Lower leg skin (tissue), 3 donors: Measurements from ENCODE around the gene LAYN.

Experiments
- POLR2A ChIP-seq, 2 donors: fragments of 450-650 bp; IDR thresholded peaks; one replicate each; pipeline ENCODE4 v1.6.1; 2016 to 2017; ENCODE audit warnings: antibody characterized with exemption in 2 of 2, mild to moderate bottlenecking in 1 of 2, moderate library complexity in 1 of 2
- TF ChIP-seq, protein P1 (sequence below), 3 donors: fragments of 450-650 bp; IDR thresholded peaks; one replicate each; pipeline ENCODE4 v1.5.1; 2016; ENCODE audit warnings: antibody characterized with exemption in 3 of 3, mild to moderate bottlenecking in 3 of 3, moderate library complexity in 2 of 3

DNA sequence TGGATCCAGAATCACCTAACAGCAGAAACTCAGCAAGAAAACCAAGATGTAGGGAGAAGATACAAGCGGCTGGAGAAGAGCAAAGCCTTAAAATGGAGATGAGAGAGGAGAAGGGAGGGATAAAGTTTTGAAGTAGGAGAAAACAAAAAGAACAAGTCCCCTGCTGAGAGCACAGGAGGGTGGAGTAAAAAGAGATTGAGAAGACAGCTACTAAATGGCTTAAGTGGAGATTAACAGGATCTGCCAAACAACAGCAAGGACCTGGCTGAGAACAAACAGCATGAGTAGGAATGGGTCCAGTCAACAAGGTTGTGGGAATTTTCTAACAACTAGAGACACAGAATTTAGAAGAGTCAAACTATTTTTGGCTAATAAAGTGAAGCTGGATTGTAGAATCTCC lies 46.5 kb upstream of the LAYN start:
- no peak for TF ChIP-seq POLR2A (IDR thresholded peaks at IDR 0.05)
- TF ChIP-seq, protein P1, sequence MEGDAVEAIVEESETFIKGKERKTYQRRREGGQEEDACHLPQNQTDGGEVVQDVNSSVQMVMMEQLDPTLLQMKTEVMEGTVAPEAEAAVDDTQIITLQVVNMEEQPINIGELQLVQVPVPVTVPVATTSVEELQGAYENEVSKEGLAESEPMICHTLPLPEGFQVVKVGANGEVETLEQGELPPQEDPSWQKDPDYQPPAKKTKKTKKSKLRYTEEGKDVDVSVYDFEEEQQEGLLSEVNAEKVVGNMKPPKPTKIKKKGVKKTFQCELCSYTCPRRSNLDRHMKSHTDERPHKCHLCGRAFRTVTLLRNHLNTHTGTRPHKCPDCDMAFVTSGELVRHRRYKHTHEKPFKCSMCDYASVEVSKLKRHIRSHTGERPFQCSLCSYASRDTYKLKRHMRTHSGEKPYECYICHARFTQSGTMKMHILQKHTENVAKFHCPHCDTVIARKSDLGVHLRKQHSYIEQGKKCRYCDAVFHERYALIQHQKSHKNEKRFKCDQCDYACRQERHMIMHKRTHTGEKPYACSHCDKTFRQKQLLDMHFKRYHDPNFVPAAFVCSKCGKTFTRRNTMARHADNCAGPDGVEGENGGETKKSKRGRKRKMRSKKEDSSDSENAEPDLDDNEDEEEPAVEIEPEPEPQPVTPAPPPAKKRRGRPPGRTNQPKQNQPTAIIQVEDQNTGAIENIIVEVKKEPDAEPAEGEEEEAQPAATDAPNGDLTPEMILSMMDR (IDR thresholded peaks at IDR 0.05) = no peak
